HL-60 (cell line): Measurements from ENCODE around the gene HAUS1.
A peak's percentile ranks its signal among the peaks of the same experiment; 100 is the strongest.

Experiments used
- DNase-seq, 2 experiments: peaks; one replicate each; pipeline ENCODE4 v3.0.0-alpha.2; 2010 to 2020; ENCODE audit warnings: low read depth in 1 of 2, low spot score in 1 of 2
- H3K27ac ChIP-seq: fragments of 250-450 bp; sonication (Bioruptor Pico); replicated peaks from 2 replicates; pipeline ENCODE4 v1.5.1; 2020; ENCODE audit warnings: mild to moderate bottlenecking, moderate library complexity
- H3K27me3 ChIP-seq: fragments of 250-450 bp; sonication (Bioruptor Pico); 2 replicates; pipeline ENCODE4 v1.5.1; 2021; ENCODE audit warnings: mild to moderate bottlenecking, moderate library complexity; ENCODE audit not compliant: insufficient read depth, poor library complexity, severe bottlenecking
- H3K4me3 ChIP-seq: replicated peaks from 2 replicates; pipeline ENCODE4 v1.5.1; 2011; ENCODE audit warnings: mild to moderate bottlenecking, control low read depth, low read length; ENCODE audit not compliant: insufficient read depth
- CTCF ChIP-seq: IDR thresholded peaks from one replicate; pipeline ENCODE4 v1.5.1; 2011; ENCODE audit warnings: low read length, control low read depth, inconsistent platforms; ENCODE audit not compliant: insufficient read depth
- GABPA ChIP-seq: IDR thresholded peaks from 2 replicates; pipeline ENCODE4 v1.6.1; 2012; ENCODE audit warnings: low read depth
- POLR2AphosphoS5 ChIP-seq: IDR thresholded peaks from 2 replicates; pipeline ENCODE4 v1.6.1; 2012; ENCODE audit warnings: low read depth
- REST ChIP-seq: IDR thresholded peaks from 2 replicates; pipeline ENCODE4 v1.6.1; 2012; ENCODE audit warnings: low read depth; ENCODE audit not compliant: insufficient replicate concordance
- SPI1 ChIP-seq: IDR thresholded peaks from 2 replicates; pipeline ENCODE4 v1.6.1; 2012; ENCODE audit warnings: low read depth, mild to moderate bottlenecking, borderline replicate concordance
- long read RNA-seq: library from polyadenylated mRNA; unstranded; transcript quantifications from one replicate; pipeline ENCODE4 v2.0.0, GENCODE V29; 2020

The HAUS1 gene
- long read RNA-seq, transcript HAUS1-201 (9 exons, 1,125 nt) = major isoform, 213 of 242 reads
- long read RNA-seq, partial matches to known transcripts = 4 of 242 reads
- long read RNA-seq, other reads (novel, unspliced or antisense) = 19 of 242 reads

- DNase-seq = peak; percentile 84 to 97
- no peaks in the 10 kb centered on the region for H3K27me3 ChIP-seq
- H3K4me3 ChIP-seq = peak within 1 kb of the TSS; percentile 90
- H3K27ac ChIP-seq = peak within 1 kb of the TSS; percentile 80
- TF ChIP-seq REST (no peak), GABPA (peak; percentile 63), SPI1 (no peak; the same call in 1 of the 2 replicates), POLR2AphosphoS5 (peak; percentile 86), CTCF (no peak)
These were observed at the start of gene HAUS1 for GRCh38 chr18:46104128-46104911. HAUS1 (plus strand) TSS chr18:46104385; CDS start chr18:46104412, 27 bp downstream.

- Histone ChIP-seq H3K27ac (no peak overlapping the region), H3K4me3 (no peak overlapping the region), H3K27me3 (no peaks in the 10 kb centered on the region)
- no peak for DNase-seq
- TF ChIP-seq POLR2AphosphoS5 = no peak
- no peak for TF ChIP-seq SPI1
- no peak for TF ChIP-seq CTCF
These were observed 49.0 kb upstream of the HAUS1 start for GRCh38 chr18:46054956-46055837.

- Histone ChIP-seq H3K4me3 (no peak overlapping the region), H3K27ac (no peak overlapping the region), H3K27me3 (no peaks in the 10 kb centered on the region)
- no peak for DNase-seq
- TF ChIP-seq GABPA (no peak), POLR2AphosphoS5 (no peak), REST (no peak), CTCF (no peak), SPI1 (no peak)
These were observed 48.4 kb upstream of the HAUS1 start for GRCh38 chr18:46055838-46056230.
